Keratinocyte (primary cell): Measurements from ENCODE around the gene NXNL1. TPM values are rescaled to one million over a fixed set of nuclear protein-coding genes. Genes with fewer than 3 reads are reported as not detected.

Experiments
- DNase-seq: peaks from one replicate; pipeline ENCODE4 v3.0.0-alpha.2; 2011; ENCODE audit warnings: low read depth, missing footprints, low spot score
- FAIRE-seq: peaks from 2 replicates; lab custom pipeline; 2011; peaks lifted over from hg19 to GRCh38; lab: Jason Lieb, UNC
- H2AFZ ChIP-seq: 2 replicates; pipeline ENCODE4 v1.6.0; 2012; ENCODE audit warnings: low read length, control low read depth, inconsistent platforms; ENCODE audit not compliant: control insufficient read depth
- H3K27ac ChIP-seq: 2 replicates; pipeline ENCODE4 v1.5.1; 2011; ENCODE audit warnings: low read length; ENCODE audit not compliant: control insufficient read depth, insufficient read depth
- H3K27me3 ChIP-seq: 3 replicates; pipeline ENCODE4 v1.6.0; 2011; ENCODE audit warnings: low read length; ENCODE audit not compliant: control insufficient read depth, insufficient read depth; ENCODE audit errors: extremely low read depth
- H3K36me3 ChIP-seq, 2 experiments: 2 replicates in 1 of 2; 3 replicates in 1 of 2; pipeline ENCODE4 v1.5.1; 2011; ENCODE audit warnings: low read length in 2 of 2, mild to moderate bottlenecking in 1 of 2; ENCODE audit not compliant: control insufficient read depth in 2 of 2, insufficient read depth in 2 of 2; ENCODE audit errors: extremely low read depth in 1 of 2
- H3K4me1 ChIP-seq: 3 replicates; pipeline ENCODE4 v1.5.1; 2011; ENCODE audit warnings: low read length; ENCODE audit not compliant: control insufficient read depth, insufficient read depth; ENCODE audit errors: extremely low read depth
- H3K4me2 ChIP-seq: 3 replicates; pipeline ENCODE4 v1.6.0; 2011; ENCODE audit warnings: low read depth, low read length; ENCODE audit not compliant: control insufficient read depth, insufficient read depth; ENCODE audit errors: extremely low read depth
- H3K4me3 ChIP-seq, 3 experiments: fragments of 200-600 bp in 1 of 3; sonication (generic) in 1 of 3; 2 replicates in 2 of 3; 3 replicates in 1 of 3; pipeline ENCODE4 v1.5.1; 2011 to 2016; ENCODE audit warnings: low read length in 3 of 3, mild to moderate bottlenecking in 3 of 3, control low read depth in 2 of 3, inconsistent platforms in 1 of 3, low read depth in 1 of 3, mixed read lengths in 1 of 3, mixed run types in 1 of 3, moderate library complexity in 1 of 3; ENCODE audit not compliant: control insufficient read depth in 2 of 3, insufficient read depth in 2 of 3; ENCODE audit errors: extremely low read depth in 1 of 3
- H3K79me2 ChIP-seq: 2 replicates; pipeline ENCODE4 v1.6.0; 2012; ENCODE audit warnings: low read length; ENCODE audit not compliant: control insufficient read depth, insufficient read depth
- H3K9ac ChIP-seq: 3 replicates; pipeline ENCODE4 v1.6.0; 2011; ENCODE audit warnings: low read length; ENCODE audit not compliant: control insufficient read depth, insufficient read depth; ENCODE audit errors: extremely low read depth
- H3K9me1 ChIP-seq: 3 replicates; pipeline ENCODE4 v1.6.0; 2011; ENCODE audit warnings: low read length; ENCODE audit not compliant: control insufficient read depth, insufficient read depth; ENCODE audit errors: extremely low read depth
- H3K9me3 ChIP-seq: 2 replicates; pipeline ENCODE4 v1.5.1; 2012; ENCODE audit warnings: low read depth, low read length; ENCODE audit not compliant: control insufficient read depth
- H4K20me1 ChIP-seq: 3 replicates; pipeline ENCODE4 v1.6.0; 2011; ENCODE audit warnings: low read length; ENCODE audit not compliant: control insufficient read depth, insufficient read depth; ENCODE audit errors: extremely low read depth
- EZH2 ChIP-seq: IDR thresholded peaks from one replicate; pipeline ENCODE4 v1.6.1; 2012; ENCODE audit warnings: inconsistent platforms, mild to moderate bottlenecking, low read length, moderate library complexity
- dilution Hi-C: fragments of 300-500 bp; cut with MboI; formaldehyde crosslinking; loops from one replicate; pipeline ENCODE4 v1.7.0; 2020; ENCODE audit warnings: low sequenced_read_pairs; ENCODE audit not compliant: extremely low pct_ligation_motif_present
- polyA plus RNA-seq, 5 experiments: library from polyadenylated mRNA; depleted of rRNA in 3 of 5; stranded (reverse) in 3 of 5; stranded (forward) in 1 of 5; unstranded in 1 of 5; fragments of >200 nt; gene quantifications; 1 replicate in 1 of 5; 2 replicates in 3 of 5; 3 replicates in 1 of 5; pipeline versions ENCODE4 v1.2.1 to v1.2.3, GENCODE V29; 2011 to 2012; ENCODE audit warnings: missing spikeins in 2 of 5, low read depth in 1 of 5, low replicate concordance in 1 of 5
- TF ChIP-seq, protein P1 (sequence below), 3 experiments: IDR thresholded peaks in 1 of 3; conservative IDR thresholded peaks in 1 of 3; optimal IDR thresholded peaks in 1 of 3; 2 replicates in 2 of 3; 3 replicates in 1 of 3; pipeline versions ENCODE3 to v1.5.1; 2011; ENCODE audit warnings: low read length in 3 of 3, mild to moderate bottlenecking in 3 of 3, moderate library complexity in 2 of 3, control low read depth in 1 of 3, inconsistent platforms in 1 of 3; ENCODE audit not compliant: insufficient read depth in 2 of 3; ENCODE audit errors: extremely low read depth in 1 of 3

The NXNL1 gene
- polyA plus RNA-seq, 1 donor (not counting 4 experiments of a cell fraction or from before 2014, with no cell fraction given) = not detected

DNA sequence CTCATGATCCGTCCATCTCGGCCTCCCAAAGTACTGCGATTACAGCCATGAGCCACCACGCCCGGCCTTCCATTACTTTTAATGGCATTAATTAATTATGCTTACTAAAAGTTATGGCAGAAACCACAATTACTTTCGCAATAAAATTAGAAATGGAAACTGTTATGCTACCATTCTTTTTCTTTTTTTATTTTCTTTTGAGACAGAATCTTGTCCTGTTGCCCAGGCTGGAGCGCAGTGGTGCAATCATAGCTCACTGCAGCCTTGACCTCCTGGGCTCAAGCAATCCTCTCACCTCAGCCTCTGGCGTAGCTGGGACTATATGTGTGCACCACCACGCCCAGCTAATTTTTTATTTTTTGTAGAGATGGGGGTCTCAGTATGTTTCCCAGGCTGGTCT, 50.7 kb downstream of the NXNL1 start:
- no peaks in the 10 kb centered on the region for H4K20me1 ChIP-seq
- H3K9me3 ChIP-seq = no peaks in the 10 kb centered on the region
- H3K79me2 ChIP-seq = no peaks in the 10 kb centered on the region
- H3K4me3 ChIP-seq = no peak overlapping the region
- dilution Hi-C loops = no loop called here
- no peaks in the 10 kb centered on the region for H3K27me3 ChIP-seq
- no peak overlapping the region for H3K4me2 ChIP-seq
- no peak overlapping the region for H2AFZ ChIP-seq
- H3K36me3 ChIP-seq = no peaks in the 10 kb centered on the region
- DNase-seq (no peak), FAIRE-seq (no peak)
- no peaks in the 10 kb centered on the region for H3K4me1 ChIP-seq
- no peaks in the 10 kb centered on the region for H3K9me1 ChIP-seq
- no peak for TF ChIP-seq EZH2
- TF ChIP-seq, protein P1, sequence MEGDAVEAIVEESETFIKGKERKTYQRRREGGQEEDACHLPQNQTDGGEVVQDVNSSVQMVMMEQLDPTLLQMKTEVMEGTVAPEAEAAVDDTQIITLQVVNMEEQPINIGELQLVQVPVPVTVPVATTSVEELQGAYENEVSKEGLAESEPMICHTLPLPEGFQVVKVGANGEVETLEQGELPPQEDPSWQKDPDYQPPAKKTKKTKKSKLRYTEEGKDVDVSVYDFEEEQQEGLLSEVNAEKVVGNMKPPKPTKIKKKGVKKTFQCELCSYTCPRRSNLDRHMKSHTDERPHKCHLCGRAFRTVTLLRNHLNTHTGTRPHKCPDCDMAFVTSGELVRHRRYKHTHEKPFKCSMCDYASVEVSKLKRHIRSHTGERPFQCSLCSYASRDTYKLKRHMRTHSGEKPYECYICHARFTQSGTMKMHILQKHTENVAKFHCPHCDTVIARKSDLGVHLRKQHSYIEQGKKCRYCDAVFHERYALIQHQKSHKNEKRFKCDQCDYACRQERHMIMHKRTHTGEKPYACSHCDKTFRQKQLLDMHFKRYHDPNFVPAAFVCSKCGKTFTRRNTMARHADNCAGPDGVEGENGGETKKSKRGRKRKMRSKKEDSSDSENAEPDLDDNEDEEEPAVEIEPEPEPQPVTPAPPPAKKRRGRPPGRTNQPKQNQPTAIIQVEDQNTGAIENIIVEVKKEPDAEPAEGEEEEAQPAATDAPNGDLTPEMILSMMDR (optimal IDR thresholded peaks at IDR 0.05 in 1 of 3, IDR thresholded peaks at IDR 0.05 in 1 of 3, conservative IDR thresholded peaks at IDR 0.05 in 1 of 3; ENCODE audit: extremely low read depth in 1 of 3, insufficient read depth in 2 of 3, low read length in 3 of 3) = no peak
- no peak overlapping the region for H3K9ac ChIP-seq
- H3K27ac ChIP-seq = no peak overlapping the region

DNA sequence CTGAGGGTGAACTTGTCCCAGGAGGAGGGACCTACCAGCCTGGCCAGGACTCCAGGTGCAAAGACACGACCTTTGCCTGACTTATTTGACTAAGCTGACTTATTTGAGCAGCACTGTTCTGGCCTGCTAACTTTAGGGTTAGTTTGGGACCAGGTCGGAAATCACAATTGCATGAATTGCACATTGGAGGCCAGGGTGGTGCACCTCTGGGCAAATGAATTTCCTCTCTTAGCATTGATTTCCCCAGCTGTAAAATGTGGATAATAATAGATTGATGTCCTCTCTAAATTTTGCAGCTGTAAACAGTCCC, 53.9 kb downstream of the NXNL1 start:
- Histone ChIP-seq H3K27ac (no peak overlapping the region), H3K4me2 (no peak overlapping the region), H3K9me3 (no peaks in the 10 kb centered on the region), H3K36me3 (no peaks in the 10 kb centered on the region), H2AFZ (no peak overlapping the region), H4K20me1 (no peaks in the 10 kb centered on the region), H3K4me3 (no peak overlapping the region), H3K9ac (no peak overlapping the region), H3K4me1 (no peaks in the 10 kb centered on the region), H3K9me1 (no peaks in the 10 kb centered on the region), H3K27me3 (peaks cover 3% of the 10 kb centered on the region), H3K79me2 (no peaks in the 10 kb centered on the region)
- dilution Hi-C loops = no loop called here
- DNase-seq (no peak), FAIRE-seq (no peak)
- TF ChIP-seq, protein P1 (optimal IDR thresholded peaks at IDR 0.05 in 1 of 3, IDR thresholded peaks at IDR 0.05 in 1 of 3, conservative IDR thresholded peaks at IDR 0.05 in 1 of 3; ENCODE audit: extremely low read depth in 1 of 3, insufficient read depth in 2 of 3, low read length in 3 of 3) = no peak
- TF ChIP-seq EZH2 = no peak
